ENCODE measurements around the gene CSGALNACT2. TPM values are rescaled to one million over a fixed set of nuclear protein-coding genes. Genes with fewer than 3 reads are reported as not detected.
A peak's percentile ranks its signal among the peaks of the same experiment; 100 is the strongest.

CSGALNACT2 gene
- total and polyA plus RNA-seq, 12 donors: 5.8 to 19.4 (median 12.3) TPM

DNA sequence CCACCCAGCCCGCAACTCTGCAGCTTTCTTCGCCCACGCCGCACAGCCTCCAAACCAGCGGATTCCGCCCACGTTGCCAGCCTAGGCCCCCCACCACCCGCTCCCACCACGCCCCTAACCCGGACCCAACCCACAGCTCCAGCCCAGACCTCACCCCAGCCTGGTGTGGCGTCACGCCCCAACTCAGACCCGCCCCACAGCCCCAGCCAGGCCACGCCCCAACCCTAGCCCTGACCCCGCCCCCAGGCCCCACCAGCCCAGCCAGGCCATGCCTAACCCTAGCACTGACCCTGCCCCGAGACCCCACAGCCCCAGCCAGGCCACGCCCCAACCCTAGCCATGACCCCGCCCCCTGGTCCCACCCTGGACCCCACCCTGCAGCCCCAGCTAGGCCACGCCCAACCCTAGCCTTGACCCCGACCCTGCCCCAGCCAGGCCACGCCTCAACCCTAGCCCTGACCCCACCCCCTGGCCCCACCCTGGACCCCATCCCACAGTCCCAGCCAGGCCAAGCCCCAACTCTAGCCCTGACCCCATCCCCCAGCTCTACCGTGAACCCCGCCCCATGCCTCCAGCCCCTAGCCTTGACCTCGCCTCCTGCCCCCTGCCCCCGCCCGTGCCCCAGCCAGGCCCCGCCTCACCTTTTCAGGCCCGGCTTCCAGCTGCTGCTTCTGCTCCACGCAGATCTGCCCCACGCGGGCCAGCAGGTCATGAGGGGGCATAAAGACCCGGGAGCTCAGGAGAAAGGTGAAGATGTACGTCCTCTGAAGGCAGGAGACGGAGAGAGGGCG is 64.6 kb downstream of the CSGALNACT2 start:
- 30 to 50% (median 43%) methylated on average over 24 to 35 of the region's 35 CpGs for WGBS, 4 donors
- intact Hi-C loops (cut with DNase I): no loop called here

DNA sequence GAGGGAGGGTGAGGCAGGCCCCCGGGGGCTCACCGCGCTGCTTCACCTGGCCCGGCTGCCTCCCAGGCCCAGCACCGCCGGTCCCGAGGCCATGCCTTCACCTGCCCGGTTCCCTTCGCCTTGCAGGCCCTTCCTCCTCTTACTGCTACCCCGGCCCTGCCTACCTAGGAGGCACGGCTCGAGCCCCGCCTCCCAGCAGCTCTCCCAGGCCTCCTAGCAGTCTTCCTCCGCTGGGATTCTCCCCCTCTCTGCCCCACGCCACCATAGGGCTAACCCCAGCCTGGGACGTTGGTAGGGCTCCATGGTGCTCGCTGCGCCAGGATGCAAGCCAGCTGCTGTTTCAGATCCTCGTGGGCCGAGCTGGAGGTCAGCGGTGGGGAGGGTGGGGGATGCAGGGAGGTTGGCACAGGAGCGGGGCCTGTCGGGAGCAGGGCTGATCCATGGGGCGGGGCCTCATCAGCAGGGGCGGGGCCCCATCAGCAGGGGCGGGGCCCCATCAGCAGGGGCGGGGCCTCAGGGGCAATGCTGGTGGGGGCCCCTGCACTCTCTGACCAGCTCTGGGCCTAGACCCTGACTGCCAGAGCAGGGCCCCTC is 65.3 kb downstream of the CSGALNACT2 start:
- Histone ChIP-seq H3K4me1 (replicated peaks in 1 of 2) (peaks cover 4 to 21% of the 10 kb centered on the region in 2 donors), H3K36me3 (replicated peaks in 1 of 2) (no peaks in the 10 kb centered on the region), H3K27ac (no peak overlapping the region), H3K9me3 (replicated peaks in 1 of 3) (no peaks in the 10 kb centered on the region), H3K4me3 (no peak overlapping the region), H3K27me3 (no peaks in the 10 kb centered on the region)
- 64 to 66% (median 66%) methylated on average over 14 to 27 of the region's 27 CpGs for WGBS, 4 donors
- intact Hi-C loops (cut with DNase I): no loop called here
- DNase-seq: peak in 5 of 7 donors; percentile 8 to 48 (median 13)
- no peak for TF ChIP-seq CTCF (IDR thresholded peaks at IDR 0.05)
- no peak for TF ChIP-seq POLR2A (IDR thresholded peaks at IDR 0.05)

More for the DNA sequence above, 64.6 kb downstream of the CSGALNACT2 start:
- Histone ChIP-seq H3K27ac (no peak overlapping the region), H3K4me1 (replicated peaks in 1 of 2) (peaks cover 4 to 21% of the 10 kb centered on the region in 2 donors), H3K36me3 (replicated peaks in 1 of 2) (no peaks in the 10 kb centered on the region), H3K27me3 (no peaks in the 10 kb centered on the region), H3K4me3 (peak overlapping the region in 1 of 4 donors; percentile 42), H3K9me3 (replicated peaks in 1 of 3) (no peaks in the 10 kb centered on the region)
- DNase-seq: peak in 5 of 7 donors; percentile 10 to 47 (median 24)
- TF ChIP-seq POLR2A (IDR thresholded peaks at IDR 0.05) (no peak), CTCF (IDR thresholded peaks at IDR 0.05) (no peak)

DNA sequence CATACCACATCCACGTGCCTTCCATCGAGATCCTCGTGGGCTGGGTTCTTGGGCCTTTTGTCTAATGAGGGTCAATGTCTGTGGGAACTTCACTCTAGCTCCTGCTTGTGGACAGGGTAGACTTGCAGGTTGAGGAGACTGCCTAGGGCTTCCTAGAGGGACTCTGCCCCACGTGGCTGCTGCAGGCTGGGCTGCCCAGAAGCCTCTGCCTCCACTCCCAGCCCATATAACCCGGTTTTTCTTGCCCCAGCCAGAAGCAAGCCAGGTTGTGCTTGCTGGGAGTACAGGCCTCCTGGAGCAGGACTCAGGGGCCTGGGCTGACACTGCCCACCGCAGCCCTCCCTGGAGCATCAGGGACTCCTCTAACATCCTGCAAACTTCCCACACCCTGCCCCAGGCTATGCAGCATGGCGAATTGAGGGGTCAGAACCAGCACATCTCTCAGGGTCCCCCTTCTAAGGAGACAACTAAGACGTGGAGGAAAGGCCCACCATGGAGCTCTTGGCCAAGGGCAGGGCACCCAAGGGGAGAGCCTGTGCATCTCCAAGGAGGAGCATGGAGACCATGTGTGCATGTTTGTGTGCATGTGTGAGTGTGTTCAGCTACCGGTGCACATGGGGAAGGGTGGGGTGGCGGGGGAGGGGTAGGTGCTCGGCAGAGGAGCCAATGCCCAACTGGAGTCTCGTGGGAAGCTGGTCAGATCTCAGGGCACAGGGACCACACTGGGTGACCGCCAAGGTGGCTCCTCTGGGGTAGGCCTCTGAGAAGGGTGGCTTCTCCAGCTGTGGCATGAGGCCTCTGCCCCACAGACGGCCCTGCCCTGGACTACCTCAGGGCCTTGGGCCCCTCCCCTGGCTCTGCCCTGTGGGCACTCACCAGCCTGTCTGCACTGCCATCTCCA is 66.0 kb downstream of the CSGALNACT2 start:
- H3K36me3 ChIP-seq (replicated peaks in 1 of 2): no peaks in the 10 kb centered on the region
- peak in 4 of 7 donors; percentile 10 to 48 (median 16) for DNase-seq
- peaks cover 4 to 21% of the 10 kb centered on the region in 2 donors for H3K4me1 ChIP-seq (replicated peaks in 1 of 2)
- H3K27me3 ChIP-seq: no peaks in the 10 kb centered on the region
- intact Hi-C loops (cut with DNase I): no loop called here
- TF ChIP-seq POLR2A (IDR thresholded peaks at IDR 0.05) (no peak), CTCF (IDR thresholded peaks at IDR 0.05) (no peak)
- 81 to 87% (median 83%) methylated on average over 9 to 14 of the region's 14 CpGs for WGBS, 4 donors
- H3K27ac ChIP-seq: no peak overlapping the region
- no peak overlapping the region for H3K4me3 ChIP-seq
- H3K9me3 ChIP-seq (replicated peaks in 1 of 3): no peaks in the 10 kb centered on the region

All from adrenal gland (tissue), 12 donors.